GM21390 (cell line): ENCODE measurements around the gene LARP4B.

ENCODE experiments used
- ATAC-seq: cut with Tn5 transposase; IDR thresholded peaks from one replicate; pipeline ENCODE4 v1.9.1; 2021; ENCODE audit not compliant: unreplicated experiment

The LARP4B gene

DNA sequence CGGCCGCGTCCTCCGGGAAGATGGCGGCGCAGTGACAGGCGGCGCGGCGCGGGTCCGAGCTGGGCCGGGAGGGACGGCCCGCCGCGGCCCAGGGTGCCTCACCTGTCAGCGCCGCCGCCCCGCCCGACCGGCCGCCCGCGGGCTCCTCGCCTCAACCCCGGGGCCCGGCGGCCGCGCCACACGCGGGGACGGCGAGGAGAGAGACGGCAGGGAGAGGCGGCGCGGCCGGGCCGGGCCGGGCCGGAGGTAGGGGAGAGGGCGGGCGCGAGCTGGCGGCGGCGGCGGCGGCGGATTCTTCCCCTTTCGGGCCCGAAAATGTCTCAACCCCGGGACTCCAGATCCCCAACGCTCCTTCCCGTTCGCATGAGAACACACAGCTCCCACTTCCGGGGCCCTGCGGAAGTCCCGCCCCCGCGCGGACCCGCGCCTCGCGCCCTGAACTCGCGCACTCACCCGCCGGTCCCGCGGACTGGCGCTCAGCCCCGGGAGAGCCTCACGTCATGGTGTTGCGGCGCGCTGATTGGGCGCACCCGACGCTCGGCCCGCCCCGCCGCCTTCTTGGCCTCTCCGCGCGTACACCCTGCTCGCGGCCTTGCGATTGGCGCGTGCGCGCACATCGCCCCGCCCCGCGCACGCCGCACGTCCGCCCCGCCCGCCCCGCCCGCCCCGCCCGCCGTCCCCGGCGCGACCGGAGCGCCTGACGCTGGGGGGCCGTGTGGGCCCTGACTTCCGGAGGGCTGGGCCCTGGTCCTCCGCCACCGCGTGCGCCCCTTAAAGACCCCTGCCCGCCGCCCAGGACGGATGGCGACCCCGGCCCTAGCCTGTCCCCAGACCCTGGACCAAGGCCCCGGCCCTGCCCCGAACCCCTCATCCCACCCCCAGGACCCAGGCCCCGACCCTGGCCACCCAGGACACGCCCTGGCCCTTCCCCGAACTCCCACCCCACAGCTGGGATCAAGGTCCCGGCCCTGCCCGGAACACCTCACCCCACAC lies at the start of gene LARP4B:
TSS of gene LARP4B (minus strand) at position 380 of the 993 bp plus-strand sequence. CDS start 45,984 bp downstream, outside the sequence.
- peak; percentile 88 for ATAC-seq

DNA sequence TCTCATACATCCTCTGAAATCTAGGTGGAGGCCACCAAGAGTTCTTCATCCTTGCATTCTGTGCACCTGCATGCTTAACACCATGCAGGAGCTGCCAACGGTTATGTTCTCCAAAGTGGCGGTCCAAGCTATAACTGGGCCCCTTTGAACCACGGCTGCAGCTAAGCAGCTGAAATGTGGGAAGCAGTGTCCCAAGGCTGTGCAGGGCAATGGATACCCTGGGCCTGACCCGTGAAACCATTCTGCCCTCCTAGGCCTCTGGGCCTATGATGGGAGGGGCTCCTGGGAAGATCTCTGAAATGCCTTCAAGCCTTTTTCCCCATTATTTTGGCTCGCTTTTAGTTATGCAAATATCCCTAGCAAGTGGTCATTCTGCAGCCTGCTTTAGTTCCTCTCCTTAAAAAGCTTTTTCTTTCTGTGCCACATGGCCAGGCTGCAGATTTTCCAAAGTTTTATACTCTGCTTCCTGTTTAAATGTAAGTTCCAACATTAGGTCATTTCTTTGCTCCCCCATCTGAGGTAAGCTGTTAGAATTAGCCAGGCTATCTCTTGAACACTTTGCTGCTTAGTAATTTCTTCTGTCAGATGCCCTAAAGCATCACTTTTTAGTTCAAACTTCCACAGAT lies 49.1 kb upstream of the LARP4B start:
- no peak for ATAC-seq

DNA sequence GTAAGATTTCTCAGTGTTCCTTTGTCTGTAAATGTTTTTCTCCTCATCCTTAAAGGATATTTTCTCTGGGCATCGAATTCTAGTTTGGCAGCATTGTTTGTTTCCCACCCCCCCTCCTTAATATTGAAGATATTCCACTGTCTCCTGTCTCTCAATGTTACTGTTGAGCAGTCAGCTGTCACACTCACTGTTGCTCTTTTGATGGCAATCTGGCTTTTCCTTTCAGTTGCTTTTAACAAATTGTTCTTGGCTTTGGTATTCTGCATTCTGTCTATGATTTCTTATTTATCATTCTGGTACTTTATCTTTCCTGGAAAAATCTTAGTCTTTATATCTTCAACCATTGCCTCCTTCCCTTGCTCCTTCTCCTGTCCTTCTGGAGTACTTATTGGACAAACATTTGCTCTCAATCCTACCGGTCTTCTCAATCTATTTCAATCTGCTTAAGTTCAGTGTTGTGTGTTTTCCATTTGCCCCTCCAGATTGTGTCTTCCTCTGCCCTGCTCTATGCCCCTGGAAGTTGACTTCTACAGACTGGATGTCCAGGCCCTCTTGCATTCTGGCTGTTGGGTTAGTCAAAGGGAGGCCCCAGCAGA lies 47.4 kb upstream of the LARP4B start:
- ATAC-seq: no peak

DNA sequence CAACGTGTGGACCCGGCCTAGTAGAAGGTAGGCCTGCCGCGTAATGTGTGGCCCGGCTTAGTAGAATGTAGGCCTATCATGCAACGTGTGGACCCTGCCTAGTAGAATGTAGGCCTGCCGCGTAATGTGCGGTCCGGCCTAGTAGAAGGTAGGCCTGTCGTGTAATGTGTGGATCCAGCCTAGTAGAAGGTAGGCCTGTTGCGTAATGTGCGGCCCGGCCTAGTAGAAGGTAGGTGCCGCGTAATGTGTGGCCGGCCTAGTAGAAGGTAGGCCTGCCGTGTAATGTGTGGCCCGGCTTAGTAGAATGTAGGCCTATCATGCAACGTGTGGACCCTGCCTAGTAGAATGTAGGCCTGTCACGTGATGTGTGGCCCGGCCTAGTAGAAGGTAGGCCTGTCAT lies 44.8 kb upstream of the LARP4B start:
- no peak for ATAC-seq

DNA sequence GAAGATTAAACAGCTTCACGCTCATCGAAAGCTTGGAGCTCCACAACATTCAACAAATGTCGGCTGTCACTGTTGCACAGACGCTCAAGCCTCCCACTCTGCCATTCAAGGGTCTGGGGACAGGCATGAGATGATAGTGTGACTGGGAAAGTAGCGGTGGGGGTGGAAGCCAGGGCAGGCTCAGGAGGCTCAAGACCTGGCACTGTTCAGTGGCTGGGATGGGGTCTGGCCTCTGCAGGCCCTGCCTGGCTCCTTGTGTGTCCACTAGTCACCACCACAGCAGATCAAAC lies 43.2 kb upstream of the LARP4B start:
- ATAC-seq: no peak

DNA sequence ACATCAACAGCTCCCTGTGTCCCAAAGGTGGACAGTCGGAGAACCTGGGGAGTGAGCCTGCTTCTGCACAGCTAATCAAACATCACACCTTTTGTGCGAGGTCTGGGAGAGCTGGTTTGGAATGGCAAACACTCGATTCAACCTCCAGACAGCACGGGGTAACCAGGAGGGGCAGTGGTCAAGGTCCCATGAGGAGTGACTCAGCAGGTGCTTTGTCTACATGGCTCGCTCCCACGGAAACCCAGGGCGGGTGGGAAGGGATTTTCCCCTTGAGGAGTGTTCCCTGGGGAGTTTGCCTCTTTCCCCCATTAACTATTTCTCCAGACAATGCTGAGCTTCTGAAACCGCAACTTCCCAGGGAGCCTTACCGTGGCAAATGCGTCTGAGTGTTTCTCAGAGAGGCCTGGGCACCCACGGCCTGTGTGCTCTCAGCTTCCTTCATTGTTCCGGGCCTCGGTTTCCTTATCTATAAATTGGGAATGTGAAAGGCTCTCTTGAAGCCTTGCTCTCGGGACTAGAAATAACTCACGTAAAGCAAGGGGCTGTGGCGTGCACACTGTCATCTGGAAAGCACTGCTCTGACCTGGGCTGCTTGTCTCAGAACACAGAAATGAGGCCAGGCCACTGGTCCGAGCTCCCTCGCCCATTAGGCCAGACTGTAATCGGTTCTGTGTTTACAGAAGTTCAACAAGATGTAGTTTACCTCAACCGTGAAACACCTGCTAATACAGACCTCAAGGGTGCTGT lies 42.7 kb upstream of the LARP4B start:
- ATAC-seq: no peak

DNA sequence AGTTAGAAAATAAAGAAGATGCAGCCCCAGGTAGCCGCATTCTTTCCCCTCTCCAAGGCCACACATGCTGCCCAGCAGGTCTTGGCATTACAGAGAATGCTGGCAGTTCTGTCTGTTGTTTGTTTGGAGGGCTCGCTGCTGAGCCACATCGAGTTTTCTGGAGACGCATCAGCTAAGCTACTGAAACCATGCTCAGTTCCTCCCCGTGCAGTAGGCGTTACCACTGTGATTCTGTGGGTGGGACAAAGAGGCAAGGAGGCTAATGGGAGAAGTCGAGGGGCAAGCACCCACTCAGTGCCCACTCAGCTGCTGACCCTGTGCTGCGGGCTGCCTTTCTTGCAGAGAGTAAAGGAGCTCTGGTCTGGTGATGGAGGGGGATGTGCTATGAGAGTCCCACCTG lies 41.3 kb upstream of the LARP4B start:
- no peak for ATAC-seq

DNA sequence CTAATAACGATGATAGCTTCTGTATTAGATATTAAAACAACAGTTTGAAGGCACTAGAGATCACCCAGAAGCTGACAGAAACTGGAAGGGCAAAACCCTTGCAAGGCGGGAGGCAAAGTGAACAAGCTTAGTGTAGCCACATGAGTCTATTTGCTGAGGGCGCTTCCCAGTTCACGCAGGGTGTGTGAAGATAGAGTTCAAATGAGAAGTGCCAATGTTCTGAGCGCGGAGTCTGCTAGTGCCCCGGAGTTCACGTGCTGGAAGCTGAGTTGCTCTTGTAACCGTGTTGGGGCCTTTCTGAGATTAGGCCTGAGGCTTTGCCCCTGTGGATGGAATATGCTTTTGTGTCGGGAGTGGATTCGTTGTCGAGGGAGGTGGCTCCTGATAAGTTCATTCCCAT lies 40.1 kb upstream of the LARP4B start:
- no peak for ATAC-seq

DNA sequence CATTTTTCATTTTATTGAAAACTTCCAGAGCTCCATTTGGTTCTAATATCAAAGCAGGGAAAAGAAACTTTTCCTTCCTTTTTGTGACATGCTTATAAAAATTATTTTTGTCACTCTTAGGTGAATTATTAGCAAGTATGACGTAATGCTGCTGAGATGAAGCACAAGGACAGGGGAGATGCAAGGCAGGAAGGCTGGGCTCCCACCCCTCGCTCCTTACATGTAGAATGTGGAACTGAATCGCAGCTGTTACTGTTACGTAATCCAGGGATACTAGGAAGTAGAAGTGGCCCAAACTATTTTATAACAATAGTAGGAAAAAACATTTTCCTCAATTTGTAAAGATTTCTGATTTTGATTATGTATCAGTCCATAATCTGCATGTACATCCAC lies 39.6 kb upstream of the LARP4B start:
- ATAC-seq: no peak

DNA sequence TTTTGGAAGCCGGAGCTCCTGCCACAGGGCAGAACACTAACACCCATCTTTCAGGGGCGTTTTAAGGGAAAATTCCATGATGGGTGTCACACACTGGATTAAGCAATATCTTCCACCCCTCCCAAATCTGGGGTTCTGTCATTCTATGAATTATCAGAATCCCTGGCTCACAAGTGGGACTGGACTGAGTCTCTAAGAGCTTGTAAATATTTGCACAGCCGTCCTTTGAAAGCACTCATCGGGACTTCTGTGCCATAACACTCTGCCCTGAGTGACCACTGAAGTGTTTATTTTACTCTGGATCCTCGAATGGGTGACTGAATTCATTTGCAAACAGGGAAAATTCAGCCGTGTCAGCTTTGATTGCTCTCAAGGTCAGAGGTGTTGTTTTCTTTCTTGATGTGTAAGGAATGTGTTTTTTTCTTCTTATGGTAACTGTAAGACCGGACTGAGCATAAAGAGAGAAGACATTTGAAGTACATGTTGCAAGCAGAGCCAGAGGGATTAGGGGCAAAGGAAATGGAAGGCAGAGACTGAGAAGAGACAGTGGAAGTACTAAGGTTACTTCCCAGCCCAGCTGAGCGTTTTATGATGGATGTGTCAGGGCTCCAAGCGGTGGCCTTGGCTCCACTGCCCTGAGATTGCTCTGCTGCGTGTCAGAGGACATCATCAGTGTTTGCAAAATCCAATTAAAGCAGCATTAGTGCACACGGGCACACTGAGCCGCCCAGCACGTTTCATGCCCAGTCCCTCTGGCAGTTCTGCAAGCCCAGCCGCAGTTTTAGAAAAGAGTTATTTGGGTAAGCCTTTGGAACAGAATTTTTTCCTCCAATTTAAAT lies 39.0 kb upstream of the LARP4B start:
- ATAC-seq: no peak

DNA sequence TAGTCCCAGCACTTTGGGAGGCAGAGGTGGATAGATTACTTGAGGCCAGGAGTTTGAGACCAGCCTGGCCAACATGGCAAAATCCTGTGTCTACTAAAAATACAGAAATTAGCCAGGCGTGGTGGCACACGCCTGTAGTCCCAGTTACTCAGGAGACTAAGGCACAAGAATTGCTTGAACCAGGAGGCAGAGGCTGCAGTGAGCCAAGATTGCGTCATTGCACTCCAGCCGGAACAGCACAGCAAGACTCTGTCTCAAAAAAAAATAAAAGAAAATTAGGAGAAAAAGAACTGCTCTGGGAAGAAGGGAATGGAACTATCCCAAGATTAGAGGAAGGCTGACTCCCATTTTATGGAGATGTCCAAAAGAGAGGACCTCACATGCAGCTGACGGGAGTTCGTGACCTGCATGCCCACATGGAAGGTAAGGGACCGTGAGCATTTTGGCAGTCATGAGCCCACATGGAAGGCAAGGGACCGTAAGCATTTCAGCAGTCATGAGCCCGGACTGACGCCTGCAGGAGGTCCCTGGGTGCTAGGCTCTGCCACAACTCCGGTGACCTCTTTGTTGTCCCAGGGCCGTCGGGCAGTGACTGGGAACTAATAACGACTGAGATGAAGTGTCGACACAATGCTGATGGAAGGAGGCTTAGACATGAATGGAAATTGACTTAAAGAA lies 38.1 kb upstream of the LARP4B start:
- ATAC-seq: no peak

DNA sequence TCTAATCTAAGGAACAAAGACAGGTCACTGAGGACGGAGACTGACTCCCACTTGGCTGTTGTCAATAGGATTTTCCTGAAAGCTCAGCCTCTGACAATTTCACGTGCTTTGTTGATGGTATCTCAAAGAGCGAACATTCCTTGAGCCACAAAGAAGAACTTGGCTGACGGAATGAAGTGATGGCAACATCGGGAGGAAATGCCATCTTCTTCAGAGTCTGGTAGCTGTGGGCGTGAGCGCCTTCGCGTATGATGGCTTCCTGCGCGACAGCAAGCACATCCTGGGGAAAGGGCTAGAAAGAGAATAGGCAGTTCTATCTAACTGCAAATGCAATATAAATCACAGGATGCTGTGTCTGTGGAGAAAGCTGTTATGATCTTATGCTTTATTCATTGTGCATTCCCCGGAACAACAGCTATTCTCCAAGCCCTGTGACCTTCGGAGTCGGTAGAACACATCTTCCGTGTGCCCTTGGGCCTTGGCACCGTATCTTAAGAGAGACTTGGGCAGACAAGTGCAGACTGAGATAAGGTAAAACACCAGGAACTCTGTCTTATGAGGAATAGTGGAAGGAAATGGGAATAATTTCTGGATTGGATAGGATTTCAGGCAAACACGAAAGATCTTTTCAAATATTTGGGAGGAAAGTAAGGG lies 37.2 kb upstream of the LARP4B start:
- no peak for ATAC-seq

DNA sequence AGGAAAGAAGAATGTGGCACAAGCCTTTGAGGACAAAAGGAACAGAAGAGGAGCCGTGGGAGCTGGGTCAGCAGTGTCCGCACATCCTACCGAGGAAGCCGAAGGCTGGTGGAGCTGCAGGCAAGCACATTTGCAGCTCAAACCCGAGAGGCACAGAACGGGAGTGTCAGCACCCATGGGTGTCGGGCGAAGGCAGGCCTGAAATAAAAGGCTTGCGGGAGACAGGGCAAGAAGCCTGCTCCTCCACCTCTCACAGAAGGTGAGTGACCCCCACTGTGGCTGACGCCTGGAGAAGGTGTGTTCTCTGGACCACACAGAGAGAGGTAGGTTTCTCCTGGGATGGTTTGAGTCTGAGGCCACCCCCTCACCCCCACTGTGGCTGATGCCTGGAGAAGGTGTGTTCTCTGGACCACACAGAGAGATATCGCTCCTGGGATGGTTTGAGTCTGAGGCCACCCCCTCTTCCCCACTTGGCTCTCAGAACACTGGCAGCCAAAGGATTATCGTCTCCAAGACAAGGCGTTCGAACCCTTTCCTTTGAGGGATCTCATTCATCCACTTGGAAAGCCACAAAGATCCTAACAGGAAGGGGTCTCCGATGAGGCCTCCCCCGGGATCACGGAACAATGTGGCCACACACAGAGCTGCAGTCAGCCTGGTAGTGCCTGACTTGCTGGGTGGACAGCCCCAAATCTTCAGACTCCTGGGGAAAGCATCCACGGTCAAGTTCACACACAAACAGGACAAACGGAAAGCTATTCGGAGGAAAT lies 35.1 kb upstream of the LARP4B start:
- ATAC-seq: no peak

DNA sequence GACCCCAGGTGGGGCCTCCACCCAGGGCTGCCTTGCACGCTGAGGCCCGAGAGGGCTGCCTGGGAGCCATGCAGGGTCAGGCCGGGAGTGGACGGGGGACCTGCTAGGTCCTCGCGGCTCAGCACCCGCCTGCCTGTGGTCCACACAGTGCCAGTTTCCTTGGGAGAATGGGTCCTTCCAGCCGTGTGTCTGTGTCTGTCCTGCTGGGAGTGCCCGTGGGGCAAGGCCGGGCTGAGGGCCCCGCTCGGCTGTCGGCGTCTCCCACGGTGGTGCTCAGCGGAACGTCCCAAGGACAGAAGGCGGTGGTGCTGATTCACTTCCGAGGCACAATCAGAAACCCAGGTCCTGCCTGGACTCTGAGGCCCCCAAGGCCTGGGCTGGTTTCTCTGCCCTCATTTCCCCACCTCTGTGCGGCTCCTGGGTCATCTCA lies 33.5 kb upstream of the LARP4B start:
- ATAC-seq: no peak

DNA sequence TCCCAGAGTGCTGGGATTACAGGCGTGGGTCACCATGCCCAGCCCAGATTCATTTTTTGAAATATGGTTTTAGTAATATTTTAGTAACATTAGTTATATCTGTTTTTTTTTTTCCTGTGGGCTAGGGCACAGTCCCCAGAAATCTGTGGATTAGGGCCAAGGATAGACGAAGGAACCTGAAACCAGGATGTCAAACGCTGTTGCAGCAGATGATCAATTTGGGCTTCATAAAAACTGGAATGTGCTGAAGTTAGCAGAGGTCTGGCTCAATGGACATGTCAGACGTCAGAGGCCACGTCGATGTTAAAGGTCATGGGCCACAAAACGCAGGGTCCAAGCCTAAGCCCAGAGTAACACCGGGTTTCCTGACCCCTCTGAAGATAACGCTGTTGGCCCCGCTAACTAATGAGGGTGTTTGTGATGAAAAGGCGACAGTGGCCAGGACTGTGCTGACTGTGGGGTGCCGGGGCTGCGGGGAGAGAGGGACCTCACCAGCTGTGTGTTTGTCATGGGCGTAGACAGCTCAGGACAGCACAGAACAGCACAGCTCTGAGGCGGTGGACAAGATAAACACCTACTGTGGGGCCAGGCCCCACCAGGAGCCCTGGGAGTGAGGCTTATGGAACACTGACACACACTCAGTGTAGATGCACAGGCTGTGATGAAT lies 32.9 kb upstream of the LARP4B start:
- ATAC-seq: no peak

DNA sequence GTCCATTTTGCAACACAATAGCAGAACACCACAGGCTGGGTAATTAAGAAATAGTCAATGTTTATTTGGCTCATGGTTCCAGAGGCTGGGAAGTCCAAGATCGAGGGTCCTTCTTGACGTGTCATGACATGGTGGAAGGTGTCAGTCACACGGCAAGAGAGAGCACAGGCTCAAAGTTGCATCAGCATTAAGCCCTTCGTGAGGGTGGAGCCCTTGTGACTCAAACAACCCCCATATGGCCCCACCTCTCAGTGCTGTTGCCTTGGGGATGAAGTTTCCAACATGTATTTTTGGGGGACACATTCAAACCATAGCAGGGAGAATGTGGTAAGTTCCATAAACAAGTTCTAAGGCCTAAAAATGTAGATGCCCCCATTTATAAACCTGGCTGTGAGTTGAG lies 32.1 kb upstream of the LARP4B start:
- no peak for ATAC-seq

DNA sequence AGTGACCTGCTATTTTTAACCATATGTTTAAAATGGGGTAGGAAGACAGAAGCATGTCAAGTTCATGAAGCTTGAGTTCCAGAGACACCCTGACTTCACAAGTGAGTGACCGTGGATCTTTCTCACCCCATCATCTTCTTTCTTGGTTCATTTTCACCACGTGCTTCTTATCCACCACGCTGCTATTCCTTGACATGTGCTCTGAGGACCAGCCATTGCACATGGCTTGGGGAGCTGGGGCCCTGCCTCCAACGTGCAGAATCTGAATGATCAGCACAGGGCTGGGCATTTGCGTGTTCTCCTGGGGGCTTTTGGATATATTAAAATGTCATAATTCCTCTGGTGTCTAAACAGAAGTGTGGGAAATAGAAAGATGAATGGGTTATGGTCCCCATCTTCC lies 31.7 kb upstream of the LARP4B start:
- no peak for ATAC-seq

DNA sequence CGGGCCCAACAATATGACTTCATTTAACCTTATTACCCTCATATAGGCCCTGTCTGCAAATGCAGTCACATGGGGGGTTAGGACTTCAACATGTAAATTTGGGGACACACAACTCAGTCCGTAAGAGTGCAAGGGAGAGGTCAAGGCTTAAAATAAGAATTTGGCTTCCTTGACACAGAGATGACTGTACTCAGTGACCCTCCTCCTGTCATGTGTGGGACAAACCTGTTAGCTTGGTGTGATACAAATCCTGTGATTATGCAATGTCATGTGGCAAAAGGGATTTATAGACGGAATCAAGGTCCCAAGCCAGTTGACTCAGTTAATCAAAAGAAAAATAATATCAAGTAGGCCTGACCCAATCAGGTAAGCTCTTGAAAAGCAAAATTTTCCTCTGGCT lies 30.8 kb upstream of the LARP4B start:
- ATAC-seq: no peak
